ENCODE measurements around the gene NPY1R. TPM values are rescaled to one million over a fixed set of nuclear protein-coding genes. Genes with fewer than 3 reads are reported as not detected.

NPY1R gene
- total RNA-seq, 4 donors from 2014 or later: 5.7 to 16.7 (median 9.0) TPM

DNA sequence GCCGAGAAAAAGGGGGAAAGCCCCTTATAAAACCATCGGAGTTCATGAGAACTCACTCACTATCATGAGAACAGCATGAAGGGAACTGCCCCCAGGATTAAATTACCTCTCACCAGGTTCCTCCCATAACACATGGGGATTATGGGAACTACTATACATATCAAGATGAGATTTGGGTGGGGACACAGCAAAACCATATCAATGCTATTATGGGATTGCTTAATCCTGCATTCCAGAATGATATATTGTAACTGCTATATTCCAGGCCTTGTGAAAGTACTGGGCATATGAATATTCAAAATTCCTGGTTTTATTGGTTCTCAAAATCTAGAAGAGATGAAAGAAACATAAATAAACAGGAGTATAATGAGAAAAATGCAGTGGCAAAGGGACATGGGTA lies 29.3 kb downstream of the NPY1R start:
- no peak for TF ChIP-seq POLR2A (IDR thresholded peaks at IDR 0.05)
- TF ChIP-seq, protein P1, sequence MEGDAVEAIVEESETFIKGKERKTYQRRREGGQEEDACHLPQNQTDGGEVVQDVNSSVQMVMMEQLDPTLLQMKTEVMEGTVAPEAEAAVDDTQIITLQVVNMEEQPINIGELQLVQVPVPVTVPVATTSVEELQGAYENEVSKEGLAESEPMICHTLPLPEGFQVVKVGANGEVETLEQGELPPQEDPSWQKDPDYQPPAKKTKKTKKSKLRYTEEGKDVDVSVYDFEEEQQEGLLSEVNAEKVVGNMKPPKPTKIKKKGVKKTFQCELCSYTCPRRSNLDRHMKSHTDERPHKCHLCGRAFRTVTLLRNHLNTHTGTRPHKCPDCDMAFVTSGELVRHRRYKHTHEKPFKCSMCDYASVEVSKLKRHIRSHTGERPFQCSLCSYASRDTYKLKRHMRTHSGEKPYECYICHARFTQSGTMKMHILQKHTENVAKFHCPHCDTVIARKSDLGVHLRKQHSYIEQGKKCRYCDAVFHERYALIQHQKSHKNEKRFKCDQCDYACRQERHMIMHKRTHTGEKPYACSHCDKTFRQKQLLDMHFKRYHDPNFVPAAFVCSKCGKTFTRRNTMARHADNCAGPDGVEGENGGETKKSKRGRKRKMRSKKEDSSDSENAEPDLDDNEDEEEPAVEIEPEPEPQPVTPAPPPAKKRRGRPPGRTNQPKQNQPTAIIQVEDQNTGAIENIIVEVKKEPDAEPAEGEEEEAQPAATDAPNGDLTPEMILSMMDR (IDR thresholded peaks at IDR 0.05): no peak
- WGBS, 2 donors: 87 to 94% methylated on average over 2 of the region's 2 CpGs
- DNase-seq: no peak
- no peaks in the 10 kb centered on the region for H3K4me1 ChIP-seq
- no peaks in the 10 kb centered on the region for H3K36me3 ChIP-seq
- H3K9me3 ChIP-seq: no peaks in the 10 kb centered on the region
- H3K27ac ChIP-seq: no peak overlapping the region
- H3K27me3 ChIP-seq: no peaks in the 10 kb centered on the region
- intact Hi-C loops (cut with DNase I): no loop called here
- H3K4me3 ChIP-seq (replicated peaks in 1 of 3): no peak overlapping the region

DNA sequence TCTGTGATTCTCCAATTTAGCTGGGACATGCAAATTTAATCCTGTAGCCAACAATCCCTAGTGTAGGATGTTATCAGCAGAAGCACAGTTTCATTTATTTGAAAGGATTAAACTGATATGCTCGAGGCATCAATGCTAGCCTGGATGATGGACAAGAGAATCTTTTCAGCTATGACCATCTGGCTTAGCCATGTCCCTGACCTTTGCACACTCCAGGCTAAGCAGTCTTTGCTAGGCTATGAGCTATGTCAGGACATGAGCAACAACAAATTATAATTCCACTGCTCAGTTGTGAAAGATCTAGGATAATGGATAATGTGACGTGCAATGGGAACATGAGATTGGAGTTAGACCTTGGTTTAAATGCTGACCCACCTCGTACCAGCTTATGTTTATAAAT lies 32.0 kb downstream of the NPY1R start:
- Histone ChIP-seq H3K27ac (no peak overlapping the region), H3K4me1 (no peaks in the 10 kb centered on the region), H3K9me3 (no peaks in the 10 kb centered on the region), H3K27me3 (no peaks in the 10 kb centered on the region), H3K4me3 (replicated peaks in 1 of 3) (no peak overlapping the region), H3K36me3 (no peaks in the 10 kb centered on the region)
- intact Hi-C loops (cut with DNase I): no loop called here
- WGBS, 2 donors: 64 to 66% methylated on average over 3 of the region's 3 CpGs
- TF ChIP-seq, protein P1 (IDR thresholded peaks at IDR 0.05): no peak
- no peak for TF ChIP-seq POLR2A (IDR thresholded peaks at IDR 0.05)
- no peak for DNase-seq

DNA sequence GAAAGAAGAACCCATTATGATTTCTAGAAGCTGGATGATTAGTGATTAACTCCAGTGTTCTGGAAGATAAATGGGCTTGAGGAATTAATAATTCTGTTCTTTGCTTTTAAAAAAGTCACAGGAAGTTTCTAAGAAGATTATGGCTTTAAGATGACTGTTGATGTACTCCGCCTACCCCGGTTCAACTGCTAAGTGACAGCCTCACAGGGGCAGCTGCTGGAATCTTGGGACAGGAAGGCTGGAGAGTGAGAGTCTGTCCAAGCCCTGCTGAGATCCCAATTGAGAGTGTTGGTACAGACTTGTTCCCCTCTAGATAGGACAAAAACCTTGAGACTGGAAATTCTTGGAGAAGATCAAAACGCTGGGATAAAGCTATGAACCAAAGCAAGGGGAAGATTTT lies 37.3 kb downstream of the NPY1R start:
- 74 to 86% methylated on average over 3 of the region's 3 CpGs for WGBS, 2 donors

DNA sequence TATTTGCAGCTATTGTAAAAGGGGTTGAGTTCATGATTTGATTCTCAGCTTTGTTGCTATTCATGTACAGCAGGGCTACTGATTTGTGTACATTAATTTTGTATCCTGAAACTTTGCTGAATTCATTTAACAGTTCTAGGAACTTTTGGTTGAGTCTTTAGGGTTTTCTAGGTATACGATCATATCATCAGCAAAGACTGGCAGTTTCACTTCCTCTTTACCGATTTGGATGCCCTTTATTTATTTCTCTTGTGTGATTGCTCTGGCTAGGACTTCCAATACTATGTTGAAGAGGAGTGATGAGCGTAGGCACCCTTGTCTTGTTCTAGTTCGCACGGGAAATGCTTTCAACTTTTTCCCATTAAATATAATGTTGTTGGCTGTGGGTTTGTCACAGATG lies 48.1 kb downstream of the NPY1R start:
- Histone ChIP-seq H3K4me3 (replicated peaks in 1 of 3) (no peak overlapping the region), H3K27ac (no peak overlapping the region), H3K9me3 (no peaks in the 10 kb centered on the region), H3K36me3 (no peaks in the 10 kb centered on the region), H3K4me1 (no peaks in the 10 kb centered on the region), H3K27me3 (no peaks in the 10 kb centered on the region)
- WGBS, 2 donors: 91 to 92% methylated on average over 5 of the region's 5 CpGs
- intact Hi-C loops (cut with DNase I): no loop called here
- DNase-seq: no peak
- TF ChIP-seq, protein P1 (IDR thresholded peaks at IDR 0.05): no peak
- TF ChIP-seq POLR2A (IDR thresholded peaks at IDR 0.05): no peak

More for the DNA sequence above, 37.3 kb downstream of the NPY1R start:
- H3K27ac ChIP-seq: no peak overlapping the region
- no peak for TF ChIP-seq POLR2A (IDR thresholded peaks at IDR 0.05)
- TF ChIP-seq, protein P1 (IDR thresholded peaks at IDR 0.05): no peak
- no peaks in the 10 kb centered on the region for H3K4me1 ChIP-seq
- intact Hi-C loops (cut with DNase I): no loop called here
- H3K36me3 ChIP-seq: no peaks in the 10 kb centered on the region
- no peaks in the 10 kb centered on the region for H3K9me3 ChIP-seq
- H3K27me3 ChIP-seq: no peaks in the 10 kb centered on the region
- no peak for DNase-seq
- H3K4me3 ChIP-seq (replicated peaks in 1 of 3): no peak overlapping the region

DNA sequence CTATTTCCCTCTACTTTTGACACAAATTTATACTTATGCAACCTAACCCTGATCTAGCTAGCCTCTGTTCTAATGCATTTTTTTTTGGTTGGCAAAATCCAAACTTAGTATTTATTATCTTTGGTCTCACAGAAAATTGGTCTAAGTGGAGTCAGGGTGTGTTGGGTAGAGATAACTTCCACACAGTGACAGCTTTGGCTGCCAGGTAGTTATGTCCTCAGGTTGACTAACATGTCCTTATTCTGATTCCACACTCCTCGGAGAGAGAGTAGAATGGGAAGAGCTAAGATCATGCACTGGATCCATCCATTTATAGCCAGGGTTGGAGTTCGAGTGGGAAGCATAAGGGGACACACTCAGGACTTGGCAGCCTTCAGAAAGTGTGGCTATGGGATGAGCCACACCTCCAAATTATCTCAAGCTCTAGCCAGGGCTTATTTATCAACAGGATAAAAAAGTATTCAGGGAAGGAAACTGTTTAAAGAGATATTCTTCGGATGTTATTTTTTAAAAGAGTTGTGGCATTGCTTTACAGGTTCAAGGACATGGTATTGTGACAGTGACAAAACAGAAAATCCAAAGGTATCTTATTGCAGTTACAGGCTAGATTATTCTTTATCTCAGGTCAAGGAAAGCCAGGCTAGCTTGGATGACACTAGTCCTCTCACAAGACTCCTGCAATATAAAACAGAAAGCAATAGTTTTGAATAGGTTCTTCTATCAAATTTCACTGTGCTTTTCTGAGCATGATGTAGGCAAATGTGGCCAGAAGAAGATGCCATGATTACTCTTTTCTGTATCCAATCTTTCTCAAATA lies 51.5 kb downstream of the NPY1R start:
- H3K4me3 ChIP-seq (replicated peaks in 1 of 3): no peak overlapping the region
- no peak for TF ChIP-seq POLR2A (IDR thresholded peaks at IDR 0.05)
- TF ChIP-seq, protein P1 (IDR thresholded peaks at IDR 0.05): no peak
- no peaks in the 10 kb centered on the region for H3K9me3 ChIP-seq
- intact Hi-C loops (cut with DNase I): no loop called here
- H3K4me1 ChIP-seq: no peaks in the 10 kb centered on the region
- whole genome bisulfite sequencing, 2 donors: 49 to 52% methylated on average over 3 of the region's 3 CpGs
- no peak overlapping the region for H3K27ac ChIP-seq
- H3K27me3 ChIP-seq: no peaks in the 10 kb centered on the region
- H3K36me3 ChIP-seq: no peaks in the 10 kb centered on the region
- DNase-seq: no peak

All from thyroid gland (tissue), 4 donors.